Measurements from ENCODE around the gene XPO4.
"Not testable (repeated sequence)": the region's sequence is repeated elsewhere in the genome, so short reads cannot be mapped to it uniquely, and the experiment has no call there.

Gene XPO4

DNA sequence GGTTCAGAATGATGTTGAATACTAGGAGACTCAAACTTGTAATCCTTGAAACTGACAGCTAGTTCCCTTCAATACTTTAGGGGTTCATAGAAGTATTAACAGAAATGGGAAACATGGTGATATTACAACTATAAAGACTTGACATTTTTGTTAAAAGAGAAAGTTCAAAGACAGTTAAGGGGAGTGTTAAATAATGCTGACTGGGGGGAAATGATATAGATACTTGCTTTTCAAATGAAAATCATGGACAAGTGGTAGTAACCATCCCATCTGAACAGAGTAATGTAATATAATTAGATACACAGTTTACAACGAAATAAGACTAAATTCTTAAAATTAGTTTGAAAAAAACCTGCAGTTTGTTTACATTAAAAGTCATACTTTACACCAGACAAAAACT lies 122.2 kb downstream of the XPO4 start:
- no peak for FAIRE-seq

DNA sequence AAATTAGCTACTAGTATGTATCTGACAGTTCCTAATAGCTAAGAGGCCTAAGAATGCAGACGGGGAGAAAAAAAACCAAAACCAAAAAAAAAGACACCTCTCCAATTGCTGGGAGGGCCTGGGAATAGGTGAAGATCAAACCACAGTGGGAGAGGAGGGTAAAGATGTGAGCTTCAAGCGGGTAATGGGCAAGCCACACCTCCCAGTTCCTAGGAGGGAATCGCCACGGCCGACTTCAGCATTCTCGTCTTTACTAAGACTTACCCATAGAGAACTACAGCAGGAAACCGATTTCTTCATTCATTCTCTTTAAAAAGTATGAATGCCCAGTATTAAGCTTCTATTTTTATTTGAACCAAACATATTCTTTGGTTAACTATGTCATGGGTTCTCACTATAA lies 123.1 kb downstream of the XPO4 start:
- no peak for FAIRE-seq

DNA sequence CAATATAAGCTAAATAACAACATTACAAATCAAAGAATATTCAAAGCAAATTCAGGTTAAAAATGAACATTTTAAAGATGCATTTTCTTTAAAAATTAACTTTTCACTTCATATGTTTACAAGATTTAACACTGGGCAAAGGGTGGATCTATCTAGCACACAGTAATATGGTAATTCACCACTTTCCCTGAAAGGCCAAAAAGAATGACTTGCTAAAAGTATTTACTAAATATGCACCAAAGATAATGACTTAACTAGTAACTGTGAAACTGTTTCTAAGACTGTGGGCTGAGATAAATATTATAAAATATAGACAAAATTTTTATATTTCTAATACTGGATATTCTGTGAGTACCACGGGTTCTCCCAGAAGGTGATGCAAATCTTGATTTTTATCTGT lies 124.2 kb downstream of the XPO4 start:
- no peak for FAIRE-seq

DNA sequence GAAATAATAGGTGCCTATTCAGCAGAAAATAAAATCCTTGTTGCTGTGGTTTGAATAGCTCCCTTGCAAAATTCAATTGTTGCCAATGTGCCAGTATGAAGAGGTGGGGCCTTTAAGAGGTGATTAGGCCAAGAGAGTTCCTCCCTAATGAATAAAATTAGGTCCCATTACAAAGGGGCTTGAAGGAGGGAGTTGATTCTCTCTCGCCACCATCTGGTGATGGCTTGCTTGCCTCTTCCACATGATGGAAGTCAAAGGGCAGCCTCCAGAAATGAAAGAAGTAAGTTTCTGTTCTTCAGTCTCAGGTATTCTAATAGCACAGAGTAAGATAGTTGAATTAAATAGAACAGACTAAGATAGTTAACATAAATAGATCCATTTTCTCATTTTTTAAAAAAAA lies 125.8 kb downstream of the XPO4 start:
- FAIRE-seq = no peak

DNA sequence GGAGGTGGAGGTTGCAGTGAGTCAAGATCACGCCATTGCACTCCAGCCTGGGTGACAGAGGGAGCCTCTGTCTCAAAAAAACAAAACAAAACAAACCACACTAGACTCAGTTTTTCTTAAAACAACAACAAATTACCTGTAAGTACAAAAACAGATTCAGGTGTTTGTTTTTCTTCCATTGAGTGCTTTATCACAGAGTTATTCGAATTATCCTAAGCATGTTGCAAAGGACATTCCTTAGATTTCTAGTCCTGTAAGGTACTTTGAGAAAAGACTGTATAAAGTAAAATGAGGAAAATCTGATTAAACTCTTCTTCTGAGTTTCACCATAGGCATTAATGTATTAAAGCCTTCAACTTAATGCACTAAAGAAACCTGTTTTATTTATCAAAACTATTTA lies 126.6 kb downstream of the XPO4 start:
- no peak for FAIRE-seq

DNA sequence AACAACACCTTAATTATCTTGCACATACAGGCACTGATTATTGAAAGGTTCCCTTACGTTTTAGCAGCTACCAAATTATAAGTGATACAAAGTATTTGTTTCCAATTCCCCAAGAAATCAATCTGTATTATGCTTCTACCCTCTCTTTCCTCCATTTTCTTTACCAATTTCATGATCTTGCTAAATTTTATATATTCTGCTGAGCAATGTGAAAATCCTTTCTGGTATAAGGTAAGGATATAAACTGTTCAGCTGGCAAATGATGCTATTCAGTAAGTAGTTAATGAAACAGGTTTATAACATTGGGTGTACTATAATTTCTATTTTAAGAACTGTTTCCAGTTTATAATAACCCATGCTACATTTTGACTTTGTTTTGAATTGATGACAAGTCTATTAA lies 127.8 kb downstream of the XPO4 start:
- no peak for FAIRE-seq

DNA sequence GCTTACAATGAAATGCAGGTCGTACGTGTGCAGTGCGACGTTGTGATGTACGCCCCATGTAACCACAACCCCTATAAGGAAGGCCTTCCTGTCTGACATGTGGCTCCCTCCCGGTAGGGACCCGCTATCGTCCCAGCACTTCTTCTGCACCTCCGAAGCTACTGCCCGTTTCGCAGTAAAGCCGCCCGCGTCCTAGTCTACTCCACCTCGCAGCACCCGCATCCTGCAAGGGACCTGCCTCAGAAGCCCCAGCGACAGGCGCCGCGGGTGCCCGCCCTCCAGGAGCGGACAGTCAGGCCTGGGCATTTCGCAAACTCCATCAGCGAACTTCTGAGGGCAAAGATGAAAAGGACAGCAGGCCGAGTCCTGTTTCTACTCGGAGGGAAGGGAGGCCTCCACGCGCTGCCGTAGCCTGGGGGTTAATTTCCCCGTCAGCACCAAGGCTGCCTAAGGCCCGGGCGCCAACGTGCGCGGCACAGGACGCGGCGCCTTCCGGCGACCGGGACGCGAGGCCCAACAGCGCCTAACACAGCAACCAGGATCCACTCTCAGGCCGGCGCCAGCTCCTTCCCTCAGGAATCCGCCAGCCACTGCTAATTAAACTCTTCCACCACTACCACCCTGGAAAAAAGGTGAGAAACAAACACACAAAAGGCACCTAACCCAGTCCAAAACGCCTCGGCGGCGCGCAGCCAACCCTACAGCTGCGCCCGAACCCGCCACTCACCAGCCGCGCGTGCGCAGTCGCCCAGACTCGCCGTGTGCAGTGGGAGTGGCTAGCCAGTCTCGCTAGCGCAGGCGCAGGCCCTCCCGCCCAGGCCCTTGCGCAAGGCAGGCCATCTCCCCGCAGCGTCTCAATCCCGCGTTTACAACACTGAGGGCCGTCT lies 129.1 kb downstream of the XPO4 start, which contains the start of gene EEF1AKMT1:
TSS of gene EEF1AKMT1 (minus strand) at position 768 of the 887 bp plus-strand sequence. CDS start 16,363 bp downstream, outside the sequence.
- no peak for FAIRE-seq

DNA sequence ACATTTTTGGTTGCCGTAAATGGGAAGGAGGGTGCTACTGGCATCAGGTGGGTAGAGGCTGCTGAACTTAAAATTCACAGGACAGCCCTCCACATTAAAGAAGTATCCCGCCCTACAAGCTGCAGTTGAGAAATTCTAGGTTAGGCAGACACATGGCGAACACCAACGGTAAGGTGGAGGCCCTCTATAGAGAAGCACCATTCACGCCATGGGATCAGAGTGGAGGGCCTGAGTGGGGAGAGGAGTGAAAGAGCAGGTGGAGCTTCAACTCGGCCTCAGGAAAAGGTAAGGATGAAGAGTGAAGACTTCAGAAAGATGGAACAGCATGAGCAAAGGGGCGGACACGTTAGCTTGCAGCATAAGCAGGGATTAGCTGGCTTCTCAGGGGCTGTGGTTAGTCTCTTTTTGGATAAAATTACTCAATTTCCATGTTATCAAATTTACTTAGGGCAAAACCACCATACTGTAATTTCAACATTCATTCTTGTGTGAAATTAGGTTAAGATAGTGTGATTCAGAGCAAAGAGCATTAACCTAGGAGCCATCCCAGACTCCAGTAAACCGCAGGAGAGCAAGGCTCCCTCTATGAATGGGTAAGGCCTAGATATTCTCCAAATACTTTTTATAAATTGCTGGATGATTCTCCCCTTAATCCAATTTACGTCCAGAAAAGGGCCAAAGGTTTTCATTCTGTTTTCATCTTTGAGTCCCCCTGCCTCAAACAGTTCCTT lies 130.0 kb downstream of the XPO4 start:
- FAIRE-seq = no peak

DNA sequence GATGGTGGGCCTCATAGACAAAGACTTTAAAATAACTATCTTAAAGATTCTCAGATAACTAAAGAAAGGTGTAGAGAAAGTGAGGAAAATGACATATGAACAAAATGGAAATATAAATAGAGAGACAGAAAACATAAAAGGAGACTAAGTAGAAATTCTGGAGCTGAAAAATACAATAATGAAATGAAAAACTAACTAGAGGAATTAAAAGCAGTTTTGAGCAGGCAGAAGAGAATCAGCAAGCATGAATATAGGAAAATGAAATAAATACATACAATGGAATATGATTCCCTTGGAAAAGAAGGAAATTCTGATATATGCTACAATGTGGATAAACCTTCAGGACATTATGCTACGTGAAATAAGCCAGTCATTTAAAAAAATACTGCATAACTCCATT lies 132.7 kb downstream of the XPO4 start:
- FAIRE-seq = no peak

DNA sequence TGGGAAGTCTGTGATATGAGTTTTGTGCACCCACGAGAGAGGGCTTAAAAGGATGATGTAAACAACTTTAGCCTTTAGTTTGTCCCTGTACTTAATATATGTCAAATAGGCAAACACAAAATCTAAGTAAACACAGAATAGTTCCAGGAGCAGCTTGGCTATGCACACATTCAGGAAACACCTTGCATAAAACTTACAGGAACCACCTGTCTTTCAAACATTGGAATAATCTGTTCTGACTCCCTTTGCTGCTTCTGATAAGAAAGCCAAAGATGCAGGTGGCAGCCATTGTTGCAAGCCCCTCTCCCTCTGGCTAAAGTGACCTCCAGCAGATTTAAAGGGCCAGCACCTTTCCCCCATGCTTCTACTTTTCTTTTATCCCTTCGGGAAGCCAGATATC lies 133.5 kb downstream of the XPO4 start:
- no peak for FAIRE-seq

DNA sequence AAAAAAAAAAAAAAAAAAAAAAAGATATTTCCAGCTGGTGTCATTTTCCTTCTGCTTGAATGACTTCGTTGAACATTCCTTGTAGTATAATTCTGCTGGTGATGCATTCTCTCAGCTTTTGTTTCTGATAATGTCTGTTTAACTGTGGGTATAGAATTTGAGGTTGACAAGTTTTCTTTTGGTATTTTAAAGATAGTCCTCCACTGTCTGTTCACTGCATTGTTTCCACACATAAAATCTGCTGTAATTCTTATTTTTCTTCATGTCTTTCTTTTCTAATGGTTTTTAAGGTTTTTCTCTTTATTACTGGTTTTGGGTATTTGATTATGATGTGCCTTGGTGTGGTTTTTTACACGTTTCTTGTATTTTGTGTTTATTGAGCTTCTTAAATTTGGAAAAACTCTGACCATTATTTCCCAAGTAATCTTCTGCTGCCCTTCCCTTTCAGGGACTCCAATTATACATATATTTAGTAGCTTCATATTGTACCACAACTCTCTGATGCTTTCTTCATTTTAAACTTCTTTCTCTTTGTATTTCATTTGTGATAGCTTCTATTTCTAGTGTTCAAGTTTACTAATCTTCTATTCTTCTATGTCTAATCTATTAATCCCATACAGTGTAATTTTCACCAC lies 135.1 kb downstream of the XPO4 start:
- FAIRE-seq = no peak

DNA sequence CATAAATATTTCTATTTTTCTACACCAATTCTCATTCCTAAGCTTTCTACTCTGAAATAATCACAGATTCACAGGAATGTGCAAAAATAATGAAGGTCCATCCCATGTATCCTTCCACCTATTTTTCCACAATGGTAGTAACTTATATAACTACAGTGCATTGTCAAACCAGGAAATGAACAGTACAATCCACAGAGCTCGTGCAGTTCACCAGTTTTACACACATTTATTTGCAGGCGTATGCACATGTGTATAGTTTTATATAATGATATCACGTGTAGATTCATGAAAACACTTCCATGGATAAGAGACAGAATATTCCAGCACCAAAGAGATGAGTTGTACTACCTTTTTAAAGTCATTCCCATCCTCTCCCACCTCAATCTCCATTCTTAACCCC lies 141.7 kb downstream of the XPO4 start:
- FAIRE-seq = no peak

DNA sequence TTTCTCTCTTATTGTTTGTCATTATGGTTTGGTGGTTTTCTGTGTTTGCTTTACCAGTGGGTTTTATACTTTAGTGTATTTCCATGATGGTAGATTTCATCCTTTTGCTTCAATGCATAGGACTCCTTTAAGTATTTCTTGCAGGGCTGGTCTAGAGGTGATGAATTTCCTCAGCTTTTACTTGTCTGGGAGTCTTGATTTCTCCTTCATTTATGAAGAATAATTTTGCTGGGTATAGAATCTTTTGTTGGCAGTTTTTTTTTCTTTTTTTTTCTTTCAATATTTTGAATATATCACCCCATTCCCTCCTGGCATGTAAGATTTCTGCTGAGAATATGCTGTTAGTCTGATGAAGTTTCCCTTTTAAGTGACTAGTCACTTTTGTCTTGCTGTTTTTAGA lies 148.5 kb downstream of the XPO4 start:
- no peak for FAIRE-seq

DNA sequence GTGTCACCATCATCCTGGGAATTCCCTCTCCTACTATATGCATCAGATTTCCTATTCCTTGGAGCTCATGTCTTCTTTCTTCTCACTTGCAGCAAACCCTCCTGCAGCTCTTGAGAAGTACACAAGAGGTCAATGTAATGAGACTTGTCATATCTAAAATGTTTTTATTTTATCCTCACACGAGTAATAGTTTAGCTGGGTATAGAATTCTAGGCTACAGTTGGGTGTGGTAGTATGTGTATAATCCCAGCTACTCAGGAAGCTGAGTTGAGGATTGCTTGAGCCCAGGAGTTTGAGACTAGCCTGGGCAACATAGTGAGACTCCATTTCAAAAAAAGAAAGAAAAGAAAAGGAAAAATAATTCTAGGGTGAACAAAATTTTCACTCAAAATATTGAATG lies 153.2 kb downstream of the XPO4 start:
- FAIRE-seq = no peak

DNA sequence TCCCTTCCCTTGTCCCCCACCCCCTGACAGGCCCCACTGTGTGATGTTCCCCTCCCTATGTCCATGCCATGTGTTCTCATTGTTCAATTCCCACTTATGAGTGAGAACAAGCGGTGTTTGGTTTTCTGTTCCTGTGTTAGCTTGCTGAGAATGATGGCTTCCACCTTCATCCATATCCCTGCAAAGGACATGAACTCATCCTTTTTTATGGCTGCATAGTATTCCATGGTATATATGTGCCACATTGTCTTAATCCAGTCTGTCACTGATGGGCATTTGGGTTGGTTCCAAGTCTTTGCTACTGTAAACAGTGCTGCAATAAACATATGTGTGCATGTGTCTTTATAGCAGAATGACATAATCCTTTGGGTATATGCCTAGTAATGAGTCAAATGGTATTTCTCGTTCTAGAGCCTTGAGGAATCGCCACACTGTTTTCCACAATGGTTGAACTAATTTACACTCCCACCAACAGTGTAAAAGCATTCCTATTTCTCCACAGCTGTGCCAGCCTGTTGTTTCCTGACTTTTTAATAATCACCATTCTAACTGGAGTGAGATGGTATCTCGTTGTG lies 158.6 kb downstream of the XPO4 start:
- not testable (repeated sequence) for FAIRE-seq

DNA sequence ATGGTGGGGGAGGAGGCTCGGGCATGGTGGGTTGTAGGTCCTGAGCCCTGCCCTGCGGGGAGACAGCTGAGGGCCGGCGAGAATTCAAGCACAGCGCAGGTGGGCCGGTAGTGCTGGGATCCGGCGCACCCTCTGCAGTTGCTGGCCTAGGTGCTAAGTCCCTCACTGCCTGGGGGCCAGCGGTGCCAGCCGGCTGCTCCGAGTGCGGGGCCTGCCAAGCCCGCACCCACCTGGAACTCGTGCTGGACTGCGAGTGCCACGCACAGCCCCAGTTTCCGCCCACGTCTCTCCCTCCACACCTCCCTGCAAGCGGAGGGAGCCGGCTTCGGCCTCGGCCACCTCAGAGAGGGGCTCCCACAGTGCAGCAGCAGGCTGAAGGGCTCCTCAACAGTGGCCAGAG lies 162.5 kb downstream of the XPO4 start:
- FAIRE-seq = no peak

DNA sequence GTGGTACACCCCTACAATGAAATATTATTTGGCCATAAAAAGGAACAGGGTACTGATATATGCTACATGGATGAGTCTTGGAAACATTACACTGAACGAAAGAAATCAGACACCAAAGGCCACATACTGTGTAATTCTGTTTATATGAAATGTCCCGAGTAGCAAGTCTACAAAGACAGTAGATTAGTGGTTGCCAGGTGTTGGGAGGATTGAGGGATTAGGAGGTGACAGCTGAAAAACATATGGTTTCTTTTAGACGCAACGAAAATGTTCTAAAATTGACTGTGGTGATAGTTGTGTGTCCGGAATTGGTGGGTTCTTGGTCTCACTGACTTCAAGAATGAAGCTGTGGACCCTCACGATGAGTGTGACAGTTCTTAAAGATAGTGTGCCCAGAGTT lies 163.9 kb downstream of the XPO4 start:
- no peak for FAIRE-seq

DNA sequence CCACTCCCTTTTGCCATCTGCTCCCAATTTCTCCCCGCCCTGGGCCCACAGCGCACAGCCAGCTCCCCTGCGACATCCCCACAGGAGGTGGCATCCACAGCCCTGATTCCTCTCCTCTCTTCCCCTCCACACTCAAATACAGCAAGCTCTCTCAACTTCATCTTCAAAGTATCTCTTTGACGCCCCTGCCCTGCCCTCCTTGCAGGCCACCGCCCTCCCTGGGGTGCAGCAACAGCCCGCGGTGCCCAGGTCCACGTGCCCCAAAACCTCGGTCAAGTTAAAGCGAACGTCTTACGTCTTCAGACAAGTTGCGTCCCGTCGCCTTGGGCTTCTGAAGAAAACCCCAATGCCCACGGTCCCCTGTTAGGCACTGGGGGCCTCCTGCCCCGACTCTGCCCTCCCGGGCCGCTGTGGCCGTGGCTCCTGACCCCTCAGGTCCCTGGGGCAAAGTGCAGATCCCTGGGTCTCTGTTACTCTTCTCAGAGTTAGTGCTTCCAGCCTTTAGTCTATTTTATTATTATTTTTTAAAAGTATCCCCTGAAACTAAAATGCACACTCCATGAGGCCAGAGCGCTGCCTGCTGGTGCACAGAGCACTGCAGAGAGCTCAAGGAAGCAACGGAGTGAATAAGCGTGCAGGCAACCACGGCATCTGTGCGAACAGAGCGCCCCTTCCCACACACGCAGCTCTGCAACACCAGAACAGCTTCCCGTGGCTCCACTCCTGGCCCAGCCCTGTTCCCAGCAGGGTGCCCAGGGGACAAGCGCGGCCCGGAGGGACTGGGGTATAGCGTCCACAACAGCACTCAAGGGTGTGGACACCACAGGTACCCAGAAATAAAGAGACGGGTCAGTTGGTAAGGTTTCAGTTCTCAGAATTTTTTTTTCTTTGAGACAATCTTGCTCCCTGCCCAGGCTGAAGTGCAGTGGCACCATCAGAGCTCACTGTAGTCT lies 172.6 kb downstream of the XPO4 start:
- no peak for FAIRE-seq

DNA sequence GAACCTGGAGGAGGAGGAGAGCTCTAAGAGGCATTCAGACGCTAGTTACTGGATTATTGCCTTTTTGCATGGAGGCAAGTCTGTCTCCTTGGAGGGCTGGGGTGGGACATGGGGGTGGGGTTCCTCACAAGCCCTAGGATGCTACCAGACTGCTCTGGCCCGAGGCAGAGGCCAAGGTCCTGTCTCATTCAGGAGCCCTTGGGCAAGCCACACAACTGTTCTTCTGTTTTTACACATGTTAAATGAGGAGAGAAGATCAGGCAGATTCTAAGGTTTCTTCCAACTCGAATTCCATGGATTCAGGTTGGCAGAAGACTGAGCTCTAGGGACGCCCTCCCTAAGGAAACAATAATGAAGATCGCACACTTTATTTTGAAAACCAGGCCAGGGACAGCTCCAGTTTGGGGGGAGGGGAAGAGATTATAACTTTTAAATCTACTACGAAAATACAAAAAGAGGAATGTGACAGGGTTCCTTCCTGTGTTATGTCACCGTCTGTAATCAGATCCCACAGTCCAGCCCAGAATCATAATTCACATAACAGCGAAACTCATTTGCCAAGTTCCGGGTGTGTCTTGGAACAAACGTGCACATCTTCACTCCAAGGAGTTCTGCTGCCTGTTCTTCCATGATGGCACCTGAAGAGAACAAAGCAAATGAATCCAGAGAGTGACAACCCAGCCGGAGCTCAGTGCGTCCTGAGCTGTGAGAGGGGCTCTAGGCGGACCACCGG lies 173.8 kb downstream of the XPO4 start:
- no peak for FAIRE-seq

DNA sequence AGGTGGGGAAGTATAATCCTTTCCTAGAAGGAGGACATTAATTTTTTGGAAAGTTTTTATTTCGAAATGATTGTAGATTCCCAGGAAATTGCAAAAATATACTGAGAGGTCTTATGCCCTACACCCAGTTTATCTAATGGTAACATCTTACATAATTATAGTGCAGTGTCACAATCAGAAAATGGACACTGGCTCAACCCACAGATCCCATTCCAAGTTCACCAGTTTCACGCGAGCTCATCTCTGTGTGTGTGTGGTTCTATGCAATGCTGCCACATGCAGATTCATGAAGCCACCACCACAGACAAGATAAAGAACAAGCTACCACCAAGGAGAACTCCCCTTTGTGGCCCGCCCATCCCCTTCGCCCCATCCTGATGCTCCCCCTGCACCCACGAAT lies 174.7 kb downstream of the XPO4 start:
- no peak for FAIRE-seq
